IPS-15b (cell line): ENCODE data around the gene RAB11FIP3.

Source experiments
- H3K27me3 ChIP-seq: one replicate; pipeline ENCODE4 v1.6.1; 2013; ENCODE audit warnings: low read length; ENCODE audit not compliant: control insufficient read depth, insufficient read depth
- H3K36me3 ChIP-seq: one replicate; pipeline ENCODE4 v1.6.1; 2013; ENCODE audit warnings: low read length; ENCODE audit not compliant: control insufficient read depth, insufficient read depth
- H3K4me1 ChIP-seq: one replicate; pipeline ENCODE4 v1.6.1; 2013; ENCODE audit warnings: mild to moderate bottlenecking, low read length; ENCODE audit not compliant: control insufficient read depth, insufficient read depth
- H3K4me3 ChIP-seq: one replicate; pipeline ENCODE4 v1.5.1; 2013; ENCODE audit warnings: low read depth, low read length
- H3K9ac ChIP-seq: one replicate; pipeline ENCODE4 v1.6.1; 2013; ENCODE audit warnings: low read depth, mild to moderate bottlenecking, low read length
- H3K9me3 ChIP-seq: one replicate; pipeline ENCODE4 v1.6.1; 2013; ENCODE audit warnings: mild to moderate bottlenecking, low read length; ENCODE audit not compliant: control insufficient read depth, insufficient read depth

Gene RAB11FIP3

GRCh38 chr16:561413-561794 is 136.0 kb downstream of the RAB11FIP3 start:
- peaks cover 12% of the 10 kb centered on the region for H3K27me3 ChIP-seq
- H3K9ac ChIP-seq, result no peak overlapping the region
- no peaks in the 10 kb centered on the region for H3K9me3 ChIP-seq
- H3K4me1 ChIP-seq, result no peaks in the 10 kb centered on the region
- H3K36me3 ChIP-seq, result no peaks in the 10 kb centered on the region
- no peak overlapping the region for H3K4me3 ChIP-seq

- H3K27me3 ChIP-seq, result peaks cover 12% of the 10 kb centered on the region
These were observed 136.8 kb downstream of the RAB11FIP3 start for GRCh38 chr16:561957-562938.

GRCh38 chr16:563072-563644 is 137.7 kb downstream of the RAB11FIP3 start:
- H3K36me3 ChIP-seq, result no peaks in the 10 kb centered on the region
- no peak overlapping the region for H3K9ac ChIP-seq
- no peaks in the 10 kb centered on the region for H3K4me1 ChIP-seq
- H3K27me3 ChIP-seq, result peaks cover 12% of the 10 kb centered on the region
- H3K4me3 ChIP-seq, result no peak overlapping the region
- H3K9me3 ChIP-seq, result no peaks in the 10 kb centered on the region

More at GRCh38 chr16:561957-562938, 136.8 kb downstream of the RAB11FIP3 start:
- H3K9ac ChIP-seq, result no peak overlapping the region
- no peaks in the 10 kb centered on the region for H3K9me3 ChIP-seq
- H3K4me3 ChIP-seq, result no peak overlapping the region
- no peaks in the 10 kb centered on the region for H3K36me3 ChIP-seq
- no peaks in the 10 kb centered on the region for H3K4me1 ChIP-seq

- Histone ChIP-seq H3K4me1 (no peaks in the 10 kb centered on the region), H3K27me3 (peaks cover 7% of the 10 kb centered on the region), H3K9me3 (no peaks in the 10 kb centered on the region), H3K36me3 (no peaks in the 10 kb centered on the region), H3K4me3 (no peak overlapping the region), H3K9ac (no peak overlapping the region)
These were observed 139.4 kb downstream of the RAB11FIP3 start for GRCh38 chr16:564690-565418.

GRCh38 chr16:565419-566330 is 140.2 kb downstream of the RAB11FIP3 start:
- Histone ChIP-seq H3K4me1 (no peaks in the 10 kb centered on the region), H3K36me3 (no peaks in the 10 kb centered on the region), H3K9ac (peak overlapping the region; percentile 12), H3K9me3 (no peaks in the 10 kb centered on the region), H3K27me3 (peaks cover 7% of the 10 kb centered on the region), H3K4me3 (no peak overlapping the region)

- no peak within 1 kb of the TSS for H3K4me3 ChIP-seq
These were observed 141.3 kb downstream of the RAB11FIP3 start, which contains the start of gene NHLRC4 for GRCh38 chr16:566475-567372. TSS of gene NHLRC4 (plus strand) at chr16:567005. CDS start at chr16:568048, 1,043 bp downstream.

GRCh38 chr16:567373-568256 is 142.2 kb downstream of the RAB11FIP3 start:
- Histone ChIP-seq H3K4me1 (no peaks in the 10 kb centered on the region), H3K4me3 (no peak overlapping the region), H3K36me3 (no peaks in the 10 kb centered on the region), H3K9me3 (no peaks in the 10 kb centered on the region), H3K9ac (no peak overlapping the region), H3K27me3 (no peaks in the 10 kb centered on the region)

More at GRCh38 chr16:566475-567372, 141.3 kb downstream of the RAB11FIP3 start, which contains the start of gene NHLRC4:
- Histone ChIP-seq H3K9ac (peak within 1 kb of the TSS; percentile 12), H3K4me1 (no peaks in the 10 kb centered on the region), H3K36me3 (no peaks in the 10 kb centered on the region), H3K9me3 (no peaks in the 10 kb centered on the region), H3K27me3 (peaks cover under 1% of the 10 kb centered on the region)

- Histone ChIP-seq H3K4me1 (no peaks in the 10 kb centered on the region), H3K27me3 (no peaks in the 10 kb centered on the region), H3K9ac (no peak overlapping the region), H3K4me3 (peak overlapping the region; percentile 50), H3K36me3 (peaks cover 1% of the 10 kb centered on the region), H3K9me3 (no peaks in the 10 kb centered on the region)
These were observed 143.2 kb downstream of the RAB11FIP3 start for GRCh38 chr16:568401-569258.
